ENCODE results near the gene SASH1. TPM values are rescaled to one million over a fixed set of nuclear protein-coding genes. Genes with fewer than 3 reads are reported as not detected.
"Not testable (repeated sequence)": the region's sequence is repeated elsewhere in the genome, so short reads cannot be mapped to it uniquely, and the experiment has no call there.

Gene SASH1
- total RNA-seq, 2 experiments from 2014 or later = not detected

- Mint-ChIP-seq H3K36me3 (no peaks in the 10 kb centered on the region), H3K9me3 (no peaks in the 10 kb centered on the region), H3K4me3 (peak overlapping the region; percentile 79), H3K4me1 (peaks cover 6% of the 10 kb centered on the region), H3K27me3 (peaks cover 46% of the 10 kb centered on the region), H3K27ac (no peak overlapping the region)
- DNase-seq (no peak), ATAC-seq (ENCODE audit: low read depth) (no peak)
- POLR2A ChIA-PET = no interaction called here
Observed at GRCh38 chr6:148342100-148342349, 613 bp upstream of the SASH1 start.

- no peaks in the 10 kb centered on the region for H3K9me3 Mint-ChIP-seq
- H3K4me1 Mint-ChIP-seq = peaks cover 6% of the 10 kb centered on the region
- peaks cover 50% of the 10 kb centered on the region for H3K27me3 Mint-ChIP-seq
- no peak for ATAC-seq (ENCODE audit: low read depth)
- H3K36me3 Mint-ChIP-seq = no peaks in the 10 kb centered on the region
- POLR2A ChIA-PET = no interaction called here
- H3K4me3 Mint-ChIP-seq = peak overlapping the region; percentile 40
- no peak overlapping the region for H3K27ac Mint-ChIP-seq
- DNase-seq = no peak
Observed at GRCh38 chr6:148343047-148343782, 577 bp downstream of the SASH1 start.

GRCh38 chr6:148345176-148345575, 2.5 kb downstream of the SASH1 start:
- Mint-ChIP-seq H3K4me3 (no peak overlapping the region), H3K4me1 (peaks cover 6% of the 10 kb centered on the region), H3K9me3 (no peaks in the 10 kb centered on the region), H3K36me3 (no peaks in the 10 kb centered on the region), H3K27me3 (peaks cover 58% of the 10 kb centered on the region), H3K27ac (no peak overlapping the region)
- DNase-seq = no peak
- ATAC-seq (ENCODE audit: low read depth) = no peak
- POLR2A ChIA-PET = no interaction called here

GRCh38 chr6:148345578-148345977, 2.9 kb downstream of the SASH1 start:
- no peaks in the 10 kb centered on the region for H3K36me3 Mint-ChIP-seq
- no peaks in the 10 kb centered on the region for H3K9me3 Mint-ChIP-seq
- H3K27ac Mint-ChIP-seq = no peak overlapping the region
- DNase-seq (no peak), ATAC-seq (ENCODE audit: low read depth) (no peak)
- peaks cover 6% of the 10 kb centered on the region for H3K4me1 Mint-ChIP-seq
- POLR2A ChIA-PET = no interaction called here
- peaks cover 57% of the 10 kb centered on the region for H3K27me3 Mint-ChIP-seq
- H3K4me3 Mint-ChIP-seq = no peak overlapping the region

GRCh38 chr6:148346681-148347440, 4.2 kb downstream of the SASH1 start:
- POLR2A ChIA-PET = no interaction called here
- DNase-seq = no peak
- no peaks in the 10 kb centered on the region for H3K9me3 Mint-ChIP-seq
- no peak overlapping the region for H3K27ac Mint-ChIP-seq
- H3K4me3 Mint-ChIP-seq = no peak overlapping the region
- H3K4me1 Mint-ChIP-seq = peaks cover 6% of the 10 kb centered on the region
- peaks cover 48% of the 10 kb centered on the region for H3K27me3 Mint-ChIP-seq
- no peak for ATAC-seq (ENCODE audit: low read depth)
- H3K36me3 Mint-ChIP-seq = no peaks in the 10 kb centered on the region

- POLR2A ChIA-PET = no interaction called here
- H3K27ac Mint-ChIP-seq = no peak overlapping the region
Observed at GRCh38 chr6:148347441-148348054, 4.9 kb downstream of the SASH1 start.

GRCh38 chr6:148348335-148348734, 5.7 kb downstream of the SASH1 start:
- no peak for DNase-seq
- Mint-ChIP-seq H3K4me1 (no peaks in the 10 kb centered on the region), H3K36me3 (no peaks in the 10 kb centered on the region), H3K4me3 (no peak overlapping the region), H3K27me3 (peaks cover 38% of the 10 kb centered on the region), H3K9me3 (no peaks in the 10 kb centered on the region), H3K27ac (no peak overlapping the region)
- POLR2A ChIA-PET = no interaction called here
- no peak for ATAC-seq (ENCODE audit: low read depth)

More at GRCh38 chr6:148347441-148348054, 4.9 kb downstream of the SASH1 start:
- Mint-ChIP-seq H3K4me3 (no peak overlapping the region), H3K9me3 (no peaks in the 10 kb centered on the region), H3K27me3 (peaks cover 41% of the 10 kb centered on the region), H3K4me1 (no peaks in the 10 kb centered on the region), H3K36me3 (no peaks in the 10 kb centered on the region)
- no peak for DNase-seq
- no peak for ATAC-seq (ENCODE audit: low read depth)

- no peak overlapping the region for H3K27ac Mint-ChIP-seq
- no peaks in the 10 kb centered on the region for H3K9me3 Mint-ChIP-seq
- DNase-seq (no peak), ATAC-seq (ENCODE audit: low read depth) (no peak)
- H3K36me3 Mint-ChIP-seq = no peaks in the 10 kb centered on the region
- H3K27me3 Mint-ChIP-seq = peaks cover 35% of the 10 kb centered on the region
- POLR2A ChIA-PET = no interaction called here
- H3K4me1 Mint-ChIP-seq = no peaks in the 10 kb centered on the region
- H3K4me3 Mint-ChIP-seq = no peak overlapping the region
Observed at GRCh38 chr6:148348778-148349177, 6.1 kb downstream of the SASH1 start.

- H3K4me1 Mint-ChIP-seq = no peaks in the 10 kb centered on the region
- ATAC-seq (ENCODE audit: low read depth) (no peak), DNase-seq (no peak)
- H3K27ac Mint-ChIP-seq = no peak overlapping the region
- no peak overlapping the region for H3K4me3 Mint-ChIP-seq
- H3K9me3 Mint-ChIP-seq = no peaks in the 10 kb centered on the region
- POLR2A ChIA-PET = no interaction called here
- no peaks in the 10 kb centered on the region for H3K36me3 Mint-ChIP-seq
- H3K27me3 Mint-ChIP-seq = peaks cover 30% of the 10 kb centered on the region
Observed at GRCh38 chr6:148349466-148349865, 6.8 kb downstream of the SASH1 start.

- no peak overlapping the region for H3K27ac Mint-ChIP-seq
- H3K36me3 Mint-ChIP-seq = no peaks in the 10 kb centered on the region
- POLR2A ChIA-PET = no interaction called here
- no peaks in the 10 kb centered on the region for H3K9me3 Mint-ChIP-seq
- H3K27me3 Mint-ChIP-seq = peaks cover 18% of the 10 kb centered on the region
- no peak for DNase-seq
- no peak overlapping the region for H3K4me3 Mint-ChIP-seq
- H3K4me1 Mint-ChIP-seq = no peaks in the 10 kb centered on the region
- ATAC-seq (ENCODE audit: low read depth) = no peak
Observed at GRCh38 chr6:148351309-148351708, 8.7 kb downstream of the SASH1 start.

GRCh38 chr6:148352421-148352820, 9.8 kb downstream of the SASH1 start:
- ATAC-seq (ENCODE audit: low read depth); H3K4me3 Mint-ChIP-seq; H3K9me3 Mint-ChIP-seq: not testable (repeated sequence)

GRCh38 chr6:148358196-148358785, 15.7 kb downstream of the SASH1 start:
- H3K4me3 Mint-ChIP-seq = no peak overlapping the region
- H3K27me3 Mint-ChIP-seq = peaks cover 8% of the 10 kb centered on the region
- ATAC-seq (ENCODE audit: low read depth) = no peak
- no peaks in the 10 kb centered on the region for H3K4me1 Mint-ChIP-seq
- H3K9me3 Mint-ChIP-seq = no peaks in the 10 kb centered on the region
- POLR2A ChIA-PET = no interaction called here
- no peak for DNase-seq
- no peak overlapping the region for H3K27ac Mint-ChIP-seq
- H3K36me3 Mint-ChIP-seq = no peaks in the 10 kb centered on the region

More at GRCh38 chr6:148352421-148352820, 9.8 kb downstream of the SASH1 start:
- POLR2A ChIA-PET, H3K27ac Mint-ChIP-seq, DNase-seq, H3K4me1 Mint-ChIP-seq, H3K36me3 Mint-ChIP-seq: not testable (repeated sequence)
- peaks cover 14% of the 10 kb centered on the region for H3K27me3 Mint-ChIP-seq

- no peak overlapping the region for H3K4me3 Mint-ChIP-seq
- H3K4me1 Mint-ChIP-seq = no peaks in the 10 kb centered on the region
- DNase-seq = no peak
- POLR2A ChIA-PET = no interaction called here
- no peaks in the 10 kb centered on the region for H3K36me3 Mint-ChIP-seq
- H3K27ac Mint-ChIP-seq = no peak overlapping the region
- peaks cover 9% of the 10 kb centered on the region for H3K27me3 Mint-ChIP-seq
- no peaks in the 10 kb centered on the region for H3K9me3 Mint-ChIP-seq
- ATAC-seq (ENCODE audit: low read depth) = no peak
Observed at GRCh38 chr6:148359228-148359627, 16.6 kb downstream of the SASH1 start.

Data from activated naive CD8-positive, alpha-beta T cell treated with anti-CD3 and anti-CD28 coated beads, Interleukin-2, amount 10 ng/mL, durations not matched to agents 7 days and 5 days (primary cell).